SK-N-SH (cell line): ENCODE results near the gene SPANXA1. TPM values are rescaled to one million over a fixed set of nuclear protein-coding genes. Genes with fewer than 3 reads are reported as not detected.
"Not testable (repeated sequence)": the region's sequence is repeated elsewhere in the genome, so short reads cannot be mapped to it uniquely, and the experiment has no call there.

Experiments
- CTCF ChIA-PET: fragments of 300-600, 350-600 bp; formaldehyde crosslinking; extraction: SDS; loops from one replicate; lab custom pipeline; 2021; lab: Yijun Ruan, JAX
- POLR2A ChIA-PET: fragments of 350-600 bp; sonication (Branson Sonifier 250); formaldehyde crosslinking; extraction: SDS; loops from one replicate; lab custom pipeline; 2020; ENCODE audit warnings: antibody characterized with exemption, inconsistent platforms; lab: Yijun Ruan, JAX
- DNase-seq: peaks from one replicate; pipeline ENCODE4 v3.0.0; 2012
- H2AFZ ChIP-seq: fragments of 200-600 bp; sonication (generic); 2 replicates; pipeline ENCODE4 v1.8.1; 2016; ENCODE audit warnings: antibody characterized with exemption, mild to moderate bottlenecking, low read depth
- H3F3A ChIP-seq: fragments of 200-600 bp; sonication (generic); replicated peaks from 2 replicates; pipeline ENCODE3; 2016; ENCODE audit warnings: antibody characterized with exemption, mild to moderate bottlenecking; ENCODE audit not compliant: insufficient read depth
- H3K27ac ChIP-seq, 2 experiments: fragments of 200-500 bp in 1 of 2; fragments of 200-600 bp in 1 of 2; sonication (Bioruptor generic) in 1 of 2; sonication (generic), shearing (Covaris generic) in 1 of 2; 2 replicates each; pipeline versions ENCODE4 v1.5.1 to v1.6.1; 2014 to 2016; ENCODE audit warnings: low read depth in 2 of 2, inconsistent platforms in 1 of 2, low read length in 1 of 2, mild to moderate bottlenecking in 1 of 2, mixed read lengths in 1 of 2
- H3K27me3 ChIP-seq: fragments of 200-600 bp; sonication (generic), shearing (Covaris generic); 2 replicates; pipeline ENCODE4 v1.6.1; 2016; ENCODE audit warnings: mixed run types; ENCODE audit not compliant: insufficient read depth
- H3K36me3 ChIP-seq, 2 experiments: fragments of 200-500 bp in 1 of 2; fragments of 200-600 bp in 1 of 2; sonication (Bioruptor generic) in 1 of 2; sonication (generic) in 1 of 2; replicated peaks in 1 of 2; 2 replicates each; pipeline versions ENCODE3 to v1.5.1; 2014 to 2016; ENCODE audit warnings: low read length in 1 of 2, mild to moderate bottlenecking in 1 of 2; ENCODE audit not compliant: insufficient read depth in 2 of 2, control insufficient read depth in 1 of 2
- H3K4me1 ChIP-seq, 2 experiments: fragments of 200-500 bp in 1 of 2; fragments of 200-600 bp in 1 of 2; sonication (Bioruptor generic) in 1 of 2; sonication (generic), shearing (Covaris generic) in 1 of 2; 2 replicates each; pipeline versions ENCODE4 v1.5.1 to v1.6.1; 2014 to 2016; ENCODE audit warnings: low read depth in 1 of 2, low read length in 1 of 2, mixed run types in 1 of 2; ENCODE audit not compliant: insufficient read depth in 2 of 2, control insufficient read depth in 1 of 2
- H3K4me2 ChIP-seq: fragments of 200-600 bp; sonication (generic), shearing (Covaris generic); 2 replicates; pipeline ENCODE4 v1.6.1; 2017; ENCODE audit warnings: mixed run types
- H3K4me3 ChIP-seq, 2 experiments: fragments of 200-500 bp in 1 of 2; fragments of 200-600 bp in 1 of 2; sonication (Bioruptor generic) in 1 of 2; sonication (generic), shearing (Covaris generic) in 1 of 2; 2 replicates each; pipeline versions ENCODE4 v1.5.1 to v1.8.1; 2014 to 2016; ENCODE audit warnings: low read depth in 2 of 2, inconsistent platforms in 1 of 2, low read length in 1 of 2, mild to moderate bottlenecking in 1 of 2, mixed read lengths in 1 of 2, moderate library complexity in 1 of 2
- H3K79me2 ChIP-seq: fragments of 200-600 bp; sonication (generic); 2 replicates; pipeline ENCODE4 v1.8.1; 2017; ENCODE audit warnings: mild to moderate bottlenecking; ENCODE audit not compliant: insufficient read depth
- H3K9ac ChIP-seq: fragments of 200-600 bp; sonication (generic); 2 replicates; pipeline ENCODE4 v1.6.1; 2017; ENCODE audit warnings: mixed run types
- H3K9me2 ChIP-seq: fragments of 200-600 bp; sonication (generic); 2 replicates; pipeline ENCODE4 v1.6.1; 2017; ENCODE audit warnings: mixed run types
- H3K9me3 ChIP-seq: fragments of 200-600 bp; sonication (generic); 2 replicates; pipeline ENCODE4 v1.6.1; 2017; ENCODE audit warnings: mixed run types, mild to moderate bottlenecking, moderate library complexity
- H4K20me1 ChIP-seq: fragments of 200-600 bp; sonication (generic); 2 replicates; pipeline ENCODE4 v1.6.1; 2017; ENCODE audit warnings: mild to moderate bottlenecking, mixed run types; ENCODE audit not compliant: insufficient read depth
- WGBS: methylation state at CpG from one replicate; pipeline ENCODE4 v1.1.6; 2017; ENCODE audit warnings: low lambda C conversion rate; 5-methylcytosine and 5-hydroxymethylcytosine counted together
- polyA plus RNA-seq, 3 experiments: library from polyadenylated mRNA; depleted of rRNA; stranded (reverse); fragments of >200 nt; gene quantifications; 2 replicates each; pipeline ENCODE4 v1.2.3, GENCODE V29; 2012

The SPANXA1 gene
- polyA plus RNA-seq, 1 of the 3 experiments (the other 2 are of a cell fraction) = 1.8 TPM

DNA sequence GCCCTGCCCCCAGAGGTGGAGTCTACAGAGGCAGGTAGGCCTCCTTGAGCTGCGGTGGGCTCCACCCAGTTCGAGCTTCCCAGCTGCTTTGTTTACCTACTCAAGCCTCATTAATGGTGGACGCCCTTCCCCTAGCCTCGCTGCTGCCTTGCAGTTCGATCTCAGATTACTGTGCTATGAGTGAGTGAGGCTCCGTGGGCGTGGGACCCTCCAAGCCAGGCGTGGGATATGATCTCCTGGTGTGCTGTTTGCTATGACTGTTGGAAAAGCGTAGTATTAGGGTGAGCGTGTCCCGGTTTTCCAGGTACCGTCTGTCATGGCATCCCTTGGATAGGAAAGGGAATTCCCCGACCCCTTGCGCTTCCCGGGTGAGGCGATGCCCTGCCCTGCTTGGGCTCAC, 42.0 kb downstream of the SPANXA1 start:
- H3K27me3 ChIP-seq, CTCF ChIA-PET, H3K79me2 ChIP-seq, POLR2A ChIA-PET, H3K4me1 ChIP-seq, H4K20me1 ChIP-seq, DNase-seq, H3K9ac ChIP-seq, H3K36me3 ChIP-seq, H3K9me2 ChIP-seq, H3K9me3 ChIP-seq, H3K4me2 ChIP-seq, H2AFZ ChIP-seq, H3K4me3 ChIP-seq, H3K27ac ChIP-seq, H3F3A ChIP-seq: not testable (repeated sequence)
- 0% methylated on average over 2 of the region's 16 CpGs for WGBS

Other genes with a start within 250 kb of the SPANXA1 start
- 26.4 TPM in 1 of 2 replicates, not detected in the other for gene SPANXA2, start 5.0 kb upstream of the SPANXA1 start, polyA plus RNA-seq (2012; rRNA removed)
- gene SPANXD, start 114.0 kb upstream of the SPANXA1 start, polyA plus RNA-seq (2012; rRNA removed) = 13.1 and 20.0 TPM in 2 replicates